Hepatocyte (in vitro differentiated cells): ENCODE data around the gene PCBP3.

Experiments used
- EZH2 ChIP-seq: fragments of 200-600 bp; sonication (generic); IDR thresholded peaks from 2 replicates; pipeline ENCODE4 v1.6.1; 2016; ENCODE audit warnings: antibody characterized with exemption, mild to moderate bottlenecking, borderline replicate concordance
- TF ChIP-seq, protein P1 (sequence below): fragments of 200-600 bp; sonication (generic); IDR thresholded peaks from 2 replicates; pipeline ENCODE4 v1.5.1; 2016; ENCODE audit warnings: antibody characterized with exemption, mild to moderate bottlenecking; ENCODE audit not compliant: poor library complexity

DNA sequence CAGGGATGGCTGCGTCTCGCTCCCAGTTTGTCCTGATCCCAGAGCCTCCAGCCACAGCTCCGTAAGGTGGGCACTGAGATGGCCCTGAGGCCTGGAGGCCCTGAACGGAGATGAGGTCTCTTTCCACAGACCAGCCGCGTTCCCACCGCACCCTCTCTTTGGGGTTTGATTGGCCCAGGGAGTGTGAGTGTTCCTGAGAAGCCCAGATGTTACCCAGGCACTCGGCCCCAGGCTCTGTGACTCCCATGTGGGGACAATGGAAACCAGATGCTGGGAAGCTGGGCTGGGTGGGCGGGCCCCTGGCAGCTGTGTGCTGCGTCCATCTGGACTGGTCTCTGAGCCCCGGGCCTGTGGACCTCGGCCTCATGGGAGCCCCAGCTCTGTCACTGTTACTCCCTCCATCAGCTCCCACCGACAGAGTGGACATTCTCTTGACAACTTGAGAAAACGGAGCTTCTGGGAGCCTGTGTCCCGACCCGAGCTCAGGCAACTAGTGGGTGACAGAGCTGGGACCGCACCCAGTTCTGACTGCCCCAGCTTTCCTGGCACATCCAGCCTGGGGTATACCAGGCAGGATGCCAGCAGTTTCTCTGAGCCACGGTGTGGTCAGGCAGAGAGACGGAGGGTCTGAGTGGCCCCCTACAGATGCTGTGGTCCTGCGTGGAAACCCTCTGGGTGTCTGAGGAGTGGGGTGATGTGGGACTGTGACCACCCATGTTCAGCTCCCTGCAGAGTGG, 328.3 kb downstream of the PCBP3 start:
- TF ChIP-seq, protein P1, sequence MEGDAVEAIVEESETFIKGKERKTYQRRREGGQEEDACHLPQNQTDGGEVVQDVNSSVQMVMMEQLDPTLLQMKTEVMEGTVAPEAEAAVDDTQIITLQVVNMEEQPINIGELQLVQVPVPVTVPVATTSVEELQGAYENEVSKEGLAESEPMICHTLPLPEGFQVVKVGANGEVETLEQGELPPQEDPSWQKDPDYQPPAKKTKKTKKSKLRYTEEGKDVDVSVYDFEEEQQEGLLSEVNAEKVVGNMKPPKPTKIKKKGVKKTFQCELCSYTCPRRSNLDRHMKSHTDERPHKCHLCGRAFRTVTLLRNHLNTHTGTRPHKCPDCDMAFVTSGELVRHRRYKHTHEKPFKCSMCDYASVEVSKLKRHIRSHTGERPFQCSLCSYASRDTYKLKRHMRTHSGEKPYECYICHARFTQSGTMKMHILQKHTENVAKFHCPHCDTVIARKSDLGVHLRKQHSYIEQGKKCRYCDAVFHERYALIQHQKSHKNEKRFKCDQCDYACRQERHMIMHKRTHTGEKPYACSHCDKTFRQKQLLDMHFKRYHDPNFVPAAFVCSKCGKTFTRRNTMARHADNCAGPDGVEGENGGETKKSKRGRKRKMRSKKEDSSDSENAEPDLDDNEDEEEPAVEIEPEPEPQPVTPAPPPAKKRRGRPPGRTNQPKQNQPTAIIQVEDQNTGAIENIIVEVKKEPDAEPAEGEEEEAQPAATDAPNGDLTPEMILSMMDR, result no peak
- TF ChIP-seq EZH2, result no peak
